H1 (cell line): ENCODE results near the gene KCNMA1. TPM values are rescaled to one million over a fixed set of nuclear protein-coding genes. Genes with fewer than 3 reads are reported as not detected.

Source experiments
- CTCF ChIA-PET: fragments of 300-600 bp; sonication (Branson Sonifier 250); formaldehyde crosslinking; loops from one replicate; lab custom pipeline; 2021; ENCODE audit not compliant: partially characterized antibody; lab: Charles Lee
- POLR2A ChIA-PET: fragments of 300-600 bp; sonication (Branson Sonifier 250); formaldehyde crosslinking; loops from one replicate; lab custom pipeline; 2021; ENCODE audit warnings: inconsistent platforms; ENCODE audit not compliant: partially characterized antibody; lab: Charles Lee
- DNase-seq, 2 experiments: peaks; one replicate each; pipeline versions ENCODE4 v3.0.0 to v3.0.0-alpha.2; 2010 to 2022; ENCODE audit warnings: low spot score in 2 of 2, low read depth in 1 of 2, mixed read lengths in 1 of 2
- FAIRE-seq: peaks from 2 replicates; lab custom pipeline; 2011; peaks lifted over from hg19 to GRCh38; lab: Jason Lieb, UNC
- H2AFZ ChIP-seq: 2 replicates; pipeline ENCODE4 v1.8.1; 2012; ENCODE audit warnings: low read length, inconsistent platforms
- H2AK5ac ChIP-seq: 2 replicates; pipeline ENCODE4 v1.6.1; 2013; ENCODE audit warnings: low read depth, low read length
- H2BK120ac ChIP-seq: replicated peaks from 2 replicates; pipeline ENCODE3; 2013; ENCODE audit warnings: low read depth, low read length, inconsistent platforms
- H2BK12ac ChIP-seq: 2 replicates; pipeline ENCODE4 v1.6.1; 2013; ENCODE audit warnings: low read depth, low read length
- H2BK15ac ChIP-seq: 2 replicates; pipeline ENCODE4 v1.6.1; 2013; ENCODE audit warnings: low read length
- H2BK20ac ChIP-seq: 2 replicates; pipeline ENCODE4 v1.6.1; 2013; ENCODE audit warnings: low read length
- H2BK5ac ChIP-seq: 2 replicates; pipeline ENCODE4 v1.6.1; 2013; ENCODE audit warnings: low read depth, low read length
- H3K14ac ChIP-seq: 2 replicates; pipeline ENCODE4 v1.6.1; 2013; ENCODE audit warnings: inconsistent platforms; ENCODE audit not compliant: insufficient read length
- H3K18ac ChIP-seq: 2 replicates; pipeline ENCODE4 v1.6.1; 2013; ENCODE audit warnings: low read length; ENCODE audit errors: extremely low read depth
- H3K23ac ChIP-seq: 2 replicates; pipeline ENCODE4 v1.6.1; 2013; ENCODE audit warnings: inconsistent platforms; ENCODE audit not compliant: insufficient read length
- H3K23me2 ChIP-seq: 2 replicates; pipeline ENCODE4 v1.6.1; 2013; ENCODE audit warnings: low read depth, low read length
- H3K27ac ChIP-seq: 2 replicates; pipeline ENCODE4 v1.6.1; 2011; ENCODE audit warnings: low read depth, low read length, inconsistent platforms
- H3K27me3 ChIP-seq, 4 experiments: replicated peaks in 1 of 4; 1 replicate in 1 of 4; 2 replicates in 3 of 4; pipeline versions ENCODE4 v1.6.1 to v1.8.1; 2011 to 2013; ENCODE audit warnings: low read length in 3 of 4, mild to moderate bottlenecking in 3 of 4, inconsistent platforms in 2 of 4, mixed read lengths in 2 of 4, moderate library complexity in 1 of 4; ENCODE audit not compliant: control insufficient read depth in 3 of 4, insufficient read depth in 3 of 4; ENCODE audit errors: extremely low read depth in 1 of 4
- H3K36me3 ChIP-seq, 4 experiments: 2 replicates each; pipeline versions ENCODE4 v1.6.1 to v1.8.1; 2011 to 2013; ENCODE audit warnings: mild to moderate bottlenecking in 4 of 4, low read length in 3 of 4, moderate library complexity in 2 of 4, control low read depth in 1 of 4, inconsistent platforms in 1 of 4; ENCODE audit not compliant: insufficient read depth in 4 of 4, control insufficient read depth in 2 of 4
- H3K4ac ChIP-seq: replicated peaks from 2 replicates; pipeline ENCODE3; 2013; ENCODE audit warnings: low read length, low read depth, mixed read lengths, inconsistent platforms; ENCODE audit not compliant: insufficient read length
- H3K4me1 ChIP-seq, 4 experiments: replicated peaks in 1 of 4; 1 replicate in 1 of 4; 2 replicates in 3 of 4; pipeline versions ENCODE4 v1.6.1 to v1.8.1; 2011 to 2013; ENCODE audit warnings: low read length in 3 of 4, inconsistent platforms in 2 of 4, mixed read lengths in 1 of 4; ENCODE audit not compliant: insufficient read depth in 4 of 4, control insufficient read depth in 3 of 4
- H3K4me2 ChIP-seq, 2 experiments: 2 replicates each; pipeline versions ENCODE4 v1.6.1 to v1.8.1; 2011 to 2013; ENCODE audit warnings: low read depth in 2 of 2, low read length in 2 of 2, control low read depth in 1 of 2, inconsistent platforms in 1 of 2, mild to moderate bottlenecking in 1 of 2; ENCODE audit not compliant: insufficient read depth in 1 of 2
- H3K4me3 ChIP-seq, 4 experiments: fragments of 200-600, 300-600 bp in 1 of 4; sonication (generic), shearing (Covaris generic), sonication (Bioruptor Twin) in 1 of 4; 2 replicates each; pipeline versions ENCODE4 v1.5.1 to v1.8.1; 2011 to 2016; ENCODE audit warnings: low read length in 4 of 4, low read depth in 3 of 4, control low read depth in 2 of 4, inconsistent platforms in 2 of 4, mild to moderate bottlenecking in 2 of 4, mixed read lengths in 1 of 4, moderate library complexity in 1 of 4; ENCODE audit not compliant: insufficient read depth in 2 of 4; ENCODE audit errors: extremely low read depth in 1 of 4
- H3K56ac ChIP-seq: replicated peaks from 2 replicates; pipeline ENCODE3; 2013; ENCODE audit warnings: low read depth, mild to moderate bottlenecking, mixed read lengths, low read length, inconsistent platforms; ENCODE audit not compliant: insufficient read length
- H3K79me1 ChIP-seq: 2 replicates; pipeline ENCODE4 v1.6.1; 2013; ENCODE audit warnings: low read depth, low read length, control low read depth
- H3K79me2 ChIP-seq, 2 experiments: 2 replicates each; pipeline versions ENCODE4 v1.6.1 to v1.8.1; 2012 to 2013; ENCODE audit warnings: low read length in 2 of 2, mild to moderate bottlenecking in 2 of 2, inconsistent platforms in 1 of 2; ENCODE audit not compliant: insufficient read depth in 2 of 2, control insufficient read depth in 1 of 2
- H3K9ac ChIP-seq, 4 experiments: replicated peaks in 1 of 4; 1 replicate in 1 of 4; 2 replicates in 3 of 4; pipeline versions ENCODE4 v1.6.1 to v1.8.1; 2011 to 2013; ENCODE audit warnings: low read depth in 3 of 4, low read length in 3 of 4, control low read depth in 2 of 4, mild to moderate bottlenecking in 2 of 4, moderate library complexity in 2 of 4, inconsistent platforms in 1 of 4; ENCODE audit errors: extremely low read depth in 1 of 4
- H3K9me3 ChIP-seq, 2 experiments: 2 replicates each; pipeline versions ENCODE4 v1.6.1 to v1.8.1; 2012 to 2013; ENCODE audit warnings: mild to moderate bottlenecking in 2 of 2, moderate library complexity in 2 of 2, control low read depth in 1 of 2, inconsistent platforms in 1 of 2, low read depth in 1 of 2, low read length in 1 of 2, mixed read lengths in 1 of 2; ENCODE audit not compliant: insufficient read depth in 2 of 2
- H4K20me1 ChIP-seq, 2 experiments: replicated peaks in 1 of 2; 2 replicates each; pipeline versions ENCODE3 to v1.8.1; 2011 to 2013; ENCODE audit warnings: inconsistent platforms in 2 of 2, low read length in 2 of 2, mild to moderate bottlenecking in 1 of 2; ENCODE audit not compliant: insufficient read depth in 2 of 2, control insufficient read depth in 1 of 2
- H4K5ac ChIP-seq: 2 replicates; pipeline ENCODE4 v1.6.1; 2013; ENCODE audit warnings: low read length, low read depth, mixed read lengths, inconsistent platforms; ENCODE audit not compliant: insufficient read length
- H4K8ac ChIP-seq: 2 replicates; pipeline ENCODE4 v1.8.0; 2013; ENCODE audit warnings: mild to moderate bottlenecking, moderate library complexity, low read length, inconsistent platforms; ENCODE audit not compliant: insufficient read depth; ENCODE audit errors: extremely low read depth
- H4K91ac ChIP-seq: replicated peaks from 2 replicates; pipeline ENCODE3; 2013; ENCODE audit warnings: low read length, mixed read lengths, inconsistent platforms; ENCODE audit not compliant: insufficient read length
- JUN ChIP-seq: IDR thresholded peaks from 2 replicates; pipeline ENCODE4 v1.6.1; 2011; ENCODE audit warnings: low read depth, mild to moderate bottlenecking, improper control_type of control experiment, low read length
- RAD21 ChIP-seq, 2 experiments: IDR thresholded peaks in 1 of 2; conservative IDR thresholded peaks in 1 of 2; 2 replicates each; pipeline ENCODE4 v1.6.1; 2011; ENCODE audit warnings: low read depth in 2 of 2, low read length in 2 of 2, improper control_type of control experiment in 1 of 2, inconsistent platforms in 1 of 2, mild to moderate bottlenecking in 1 of 2, moderate library complexity in 1 of 2
- WGBS, 2 experiments: shearing (Covaris generic) in 1 of 2; methylation state at CpG; one replicate each; pipeline versions ENCODE4 v1.1.6 to v1.1.7; 2013 to 2015; ENCODE audit warnings: low lambda C conversion rate in 2 of 2, mixed read lengths in 2 of 2, inconsistent platforms in 1 of 2, low coverage in 1 of 2, missing lambda C conversion rate in 1 of 2; ENCODE audit not compliant: insufficient replicate concordance in 2 of 2, insufficient coverage in 1 of 2, insufficient read length in 1 of 2; ENCODE audit errors: extremely low coverage in 1 of 2, missing lambda C conversion rate in 1 of 2; 5-methylcytosine and 5-hydroxymethylcytosine counted together
- polyA plus RNA-seq, 7 experiments: library from polyadenylated mRNA; depleted of rRNA in 3 of 7; stranded (reverse) in 5 of 7; unstranded in 2 of 7; fragments of >200 nt in 5 of 7; fragments of 200-250 nt in 2 of 7; gene quantifications; 1 replicate in 5 of 7; 2 replicates in 1 of 7; 4 replicates in 1 of 7; pipeline versions ENCODE4 v1.2.1 to v1.2.3, GENCODE V29; 2011 to 2013; ENCODE audit warnings: missing spikeins in 2 of 7, mixed read lengths in 2 of 7
- total RNA-seq: library from RNA; stranded (reverse); fragmentation: NEBNext Ultra II Directional; extraction: Animal tissue kit (Norgen Biotek cat#: 25700); gene quantifications from 2 replicates; pipeline ENCODE4 v1.2.1, GENCODE V29; 2021

KCNMA1 gene
- total and polyA plus RNA-seq, 2 of the 8 experiments (the other 6 are each of a cell fraction or from before 2014, with no cell fraction given) = 10.2 to 11.1 TPM

- Histone ChIP-seq H3K23ac (no peak overlapping the region), H2BK20ac (no peak overlapping the region), H4K91ac (no peak overlapping the region), H2BK15ac (no peak overlapping the region), H3K36me3 (no peaks in the 10 kb centered on the region), H3K23me2 (peaks cover 5% of the 10 kb centered on the region; the same call in 1 of the 2 replicates), H3K27me3 (no peaks in the 10 kb centered on the region), H3K79me2 (no peaks in the 10 kb centered on the region), H3K4me1 (peaks cover under 1 to 9% (median 2%) of the 10 kb centered on the region in 4 experiments; a peak in 3 of 7 replicates), H4K8ac (no peak overlapping the region), H4K20me1 (peaks cover 0 to 2% of the 10 kb centered on the region in 2 experiments), H3K18ac (no peak overlapping the region), H3K4me2 (no peak overlapping the region), H4K5ac (no peak overlapping the region), H2BK5ac (no peak overlapping the region), H2AK5ac (no peak overlapping the region), H3K27ac (no peak overlapping the region), H2AFZ (no peak overlapping the region), H2BK120ac (no peak overlapping the region), H3K9ac (no peak overlapping the region), H3K9me3 (no peaks in the 10 kb centered on the region), H3K14ac (no peak overlapping the region), H3K56ac (no peak overlapping the region), H3K4ac (no peak overlapping the region), H3K4me3 (no peak overlapping the region), H2BK12ac (no peak overlapping the region), H3K79me1 (no peaks in the 10 kb centered on the region)
- FAIRE-seq = no peak
- TF ChIP-seq JUN = no peak
- TF ChIP-seq RAD21 (IDR thresholded peaks at IDR 0.05 in 1 of 2, conservative IDR thresholded peaks at IDR 0.05 in 1 of 2; ENCODE audit: low read depth in 2 of 2, low read length in 2 of 2) = 0 out of 4 replicates have a peak, but pooled peaks of 1 of the 2 experiments have one; percentile 10
- WGBS, 2 experiments = 79% methylated on average over 4 of the region's 4 CpGs; no CpG with 5 or more reads in 1 of the 2 experiments
- ChIA-PET POLR2A (no interaction called here), CTCF (interaction anchor here (0.6 to 6.7 kb wide), 8 partner anchors 7 to 327 kb away, joined by 3 to 55 read pairs (median 4); no protein-coding TSS in a partner anchor)
- no peak for DNase-seq
These were observed 135.8 kb downstream of the KCNMA1 start for GRCh38 chr10:77501846-77502261.
